GM18907 (cell line): ENCODE results near the gene HDAC4.

Experiments
- ATAC-seq: cut with Tn5 transposase; IDR thresholded peaks from one replicate; pipeline ENCODE4 v1.9.1; 2021; ENCODE audit warnings: mild to moderate bottlenecking, moderate library complexity; ENCODE audit not compliant: unreplicated experiment

The HDAC4 gene

GRCh38 chr2:239271882-239272281 is 128.9 kb downstream of the HDAC4 start:
- no peak for ATAC-seq

GRCh38 chr2:239271471-239271870 is 129.3 kb downstream of the HDAC4 start:
- no peak for ATAC-seq

GRCh38 chr2:239269916-239270315 is 130.9 kb downstream of the HDAC4 start:
- no peak for ATAC-seq

DNA sequence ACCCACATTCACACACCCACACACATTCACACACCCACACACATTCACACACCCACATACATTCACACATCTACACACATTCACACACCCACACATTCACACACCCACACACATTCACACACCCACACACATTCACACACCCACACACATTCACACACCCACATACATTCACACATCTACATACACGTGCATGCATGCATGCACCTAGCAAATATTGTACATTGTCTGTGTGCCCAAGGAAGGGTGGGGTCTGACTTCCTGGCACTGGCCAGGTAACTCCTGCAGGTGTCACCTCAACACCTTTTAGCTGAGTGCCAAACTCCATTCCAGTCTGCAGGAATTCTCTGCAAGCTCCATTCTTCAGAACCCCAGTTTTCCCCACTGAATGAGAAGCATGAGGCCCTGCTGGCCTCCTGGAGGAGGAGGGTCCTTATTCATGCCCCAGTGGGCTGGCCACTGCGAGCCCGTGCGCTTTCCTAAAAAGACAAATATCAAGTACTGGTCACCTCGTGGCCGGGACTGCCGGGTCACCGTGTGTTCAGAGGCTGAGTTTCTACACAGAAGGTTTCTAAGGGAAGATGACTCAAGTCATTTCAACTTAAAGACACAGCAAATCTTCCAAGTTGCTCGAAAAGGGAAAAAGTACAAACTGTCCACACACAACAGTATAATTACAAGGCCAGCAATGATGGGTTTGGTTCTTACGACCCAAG is 131.5 kb downstream of the HDAC4 start:
- ATAC-seq, result no peak

DNA sequence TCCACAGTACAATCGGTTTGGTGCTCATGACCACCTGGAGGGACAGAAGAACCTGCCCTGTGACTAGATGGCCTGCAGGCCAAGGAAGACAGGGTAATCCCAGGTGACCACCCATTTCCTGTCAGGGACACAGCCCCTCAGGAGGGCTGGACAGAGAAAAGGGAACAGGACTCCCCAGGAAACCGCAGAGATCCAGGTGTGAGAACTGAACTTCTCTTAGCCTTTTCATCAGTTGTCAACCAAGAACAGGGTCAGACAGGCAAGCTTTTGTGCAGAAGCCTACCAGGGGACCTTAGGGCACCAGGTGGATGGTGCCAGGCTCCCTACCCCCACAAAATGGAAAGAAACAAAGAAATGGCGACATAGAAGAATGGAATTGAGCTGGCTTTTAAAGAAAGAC is 132.3 kb downstream of the HDAC4 start:
- ATAC-seq, result no peak

GRCh38 chr2:239268082-239268481 is 132.7 kb downstream of the HDAC4 start:
- no peak for ATAC-seq

- ATAC-seq, result peak; percentile 92
These were observed 133.4 kb downstream of the HDAC4 start for GRCh38 chr2:239267288-239267951.

- peak; percentile 15 for ATAC-seq
These were observed 134.0 kb downstream of the HDAC4 start for GRCh38 chr2:239266779-239267287.

GRCh38 chr2:239266434-239266766 is 134.4 kb downstream of the HDAC4 start:
- ATAC-seq, result no peak

- ATAC-seq, result no peak
These were observed 135.0 kb downstream of the HDAC4 start for GRCh38 chr2:239265681-239266433.

DNA sequence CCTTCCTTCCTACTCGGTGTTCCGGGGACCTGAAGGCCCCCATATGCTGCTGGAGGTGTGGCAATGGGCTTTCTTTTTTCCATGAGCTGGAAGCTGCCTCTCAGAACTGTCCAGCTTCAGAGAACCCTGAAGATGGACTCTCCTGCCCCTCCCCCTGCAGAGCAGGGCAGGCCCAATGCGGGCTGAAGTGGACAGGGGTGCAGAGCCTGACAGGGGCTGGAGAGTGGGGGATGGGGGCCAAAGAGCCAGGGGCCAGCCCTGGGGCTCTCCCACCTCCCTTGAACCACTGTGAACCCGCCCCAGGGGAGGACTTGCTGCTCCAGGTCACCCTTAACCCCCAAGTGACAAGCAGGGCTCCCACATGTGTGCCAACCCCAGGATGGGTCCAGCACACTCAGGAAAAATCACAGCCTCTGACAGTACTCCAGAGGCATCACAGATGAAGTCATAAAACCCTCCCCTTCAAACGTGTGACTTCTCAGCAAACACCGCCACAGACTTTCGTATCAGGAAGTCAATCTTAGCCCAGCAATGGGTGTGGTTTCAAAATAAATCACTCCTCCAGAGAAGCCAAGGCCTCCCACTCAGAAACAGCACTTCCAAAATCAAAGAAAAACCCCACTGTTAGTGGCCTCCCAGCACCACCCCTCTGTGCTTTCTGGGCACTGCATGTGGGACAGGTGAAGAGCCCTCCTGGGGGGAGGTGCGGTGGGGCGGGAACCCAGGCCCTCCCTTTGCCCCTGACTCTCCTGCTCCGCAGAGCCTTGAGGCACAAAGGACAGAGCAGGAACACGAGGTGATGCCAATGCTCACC is 135.8 kb downstream of the HDAC4 start:
- ATAC-seq, result no peak

GRCh38 chr2:239264492-239264837 is 136.4 kb downstream of the HDAC4 start:
- ATAC-seq, result no peak

- no peak for ATAC-seq
These were observed 136.9 kb downstream of the HDAC4 start for GRCh38 chr2:239263669-239264491.

DNA sequence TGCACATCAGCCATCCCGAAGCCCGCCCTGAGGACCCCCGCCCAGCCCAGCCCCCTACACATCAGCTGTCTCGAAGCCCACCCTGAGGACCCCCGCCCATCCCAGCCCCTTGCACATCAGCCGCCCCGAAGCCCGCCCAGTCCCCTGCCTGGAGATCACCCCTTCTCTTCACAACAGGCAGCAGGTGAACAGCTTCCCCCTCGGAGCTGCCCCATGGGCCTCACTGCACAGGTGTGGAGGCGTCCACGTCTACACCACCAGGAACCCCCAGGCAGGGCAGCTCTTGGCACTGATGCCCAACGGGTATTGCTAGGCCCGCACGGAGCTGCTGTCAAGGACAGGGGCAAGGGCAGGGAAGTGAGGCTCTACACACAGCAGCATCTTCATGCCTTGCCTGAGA is 137.6 kb downstream of the HDAC4 start:
- ATAC-seq, result no peak

- ATAC-seq, result no peak
These were observed 138.2 kb downstream of the HDAC4 start for GRCh38 chr2:239262484-239263230.

DNA sequence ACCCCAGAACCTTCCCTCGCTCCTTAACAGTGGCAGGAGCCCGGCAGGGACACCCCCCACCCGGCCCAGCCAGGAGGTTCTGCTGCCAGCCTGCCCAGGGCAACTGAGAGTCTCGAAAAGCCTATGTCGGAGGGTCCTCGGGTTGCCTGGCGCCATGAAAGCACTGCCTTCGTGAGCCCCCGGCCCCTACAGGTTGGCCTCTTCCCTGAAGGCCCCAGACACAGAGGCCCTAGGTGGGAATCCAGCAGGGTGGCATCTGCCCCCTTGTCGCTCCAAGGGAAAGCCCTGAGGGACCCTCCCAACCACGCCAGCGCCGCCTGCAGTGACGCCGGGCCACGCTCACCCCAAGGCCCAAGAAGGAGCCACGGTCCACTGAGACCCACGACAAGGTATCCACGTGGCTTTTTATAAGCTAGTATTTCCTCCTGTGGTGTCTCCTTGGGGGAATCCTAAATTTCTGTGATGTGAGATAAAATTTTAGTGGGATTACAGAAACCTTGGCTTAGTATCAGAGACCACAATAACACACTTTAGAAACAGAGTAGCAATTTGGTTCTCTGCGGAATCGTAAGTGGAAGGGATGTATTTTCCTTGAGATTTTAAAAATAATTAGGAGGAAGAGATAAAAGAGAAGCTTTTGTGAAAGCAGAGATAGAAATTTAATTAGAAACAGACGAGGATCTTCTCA is 138.9 kb downstream of the HDAC4 start:
- no peak for ATAC-seq

GRCh38 chr2:239261356-239261755 is 139.5 kb downstream of the HDAC4 start:
- ATAC-seq, result no peak

GRCh38 chr2:239260546-239261327 is 140.1 kb downstream of the HDAC4 start:
- no peak for ATAC-seq
